Endothelial cell of umbilical vein (primary cell): ENCODE data around the gene SS18. TPM values are rescaled to one million over a fixed set of nuclear protein-coding genes. Genes with fewer than 3 reads are reported as not detected.

Experiments
- polyA plus RNA-seq, 4 experiments: library from polyadenylated mRNA; depleted of rRNA in 3 of 4; stranded (reverse) in 3 of 4; unstranded in 1 of 4; fragments of >200 nt; gene quantifications; 2 replicates each; pipeline versions ENCODE4 v1.2.1 to v1.2.3, GENCODE V29; 2011 to 2012; ENCODE audit warnings: missing spikeins in 1 of 4
- total RNA-seq: library from RNA; stranded (reverse); gene quantifications from 2 replicates; pipeline ENCODE4 v1.2.3, GENCODE V29; 2021

Gene SS18
- total and polyA plus RNA-seq, 2 donors (not counting 3 experiments of a cell fraction or from before 2014, with no cell fraction given), result 68.4 to 204 TPM

Other genes starting within 250 kb of the SS18 start
- not detected in 2 replicates for gene PSMA8, start 43.3 kb upstream of the SS18 start, total RNA-seq
- gene PSMA8, start 43.3 kb upstream of the SS18 start, polyA plus RNA-seq, result not detected in 2 replicates
- 1.2 and 2.0 TPM in 2 replicates for gene TAF4B, start 135.8 kb upstream of the SS18 start, total RNA-seq
- 0.47 and 0.49 TPM in 2 replicates for gene TAF4B, start 135.8 kb upstream of the SS18 start, polyA plus RNA-seq